Uterus (tissue), 2 donors: ENCODE measurements around the gene MKS1.

Source experiments
- POLR2A ChIP-seq, 2 donors: fragments of 450-650 bp; IDR thresholded peaks; one replicate each; pipeline ENCODE4 v1.6.1; 2016; ENCODE audit warnings: antibody characterized with exemption in 2 of 2, mild to moderate bottlenecking in 1 of 2, moderate library complexity in 1 of 2
- TF ChIP-seq, protein P1 (sequence below), 4 experiments: fragments of 200-600 bp in 2 of 4; fragments of 450-650 bp in 2 of 4; sonication (generic) in 2 of 4; IDR thresholded peaks; one replicate each; pipeline ENCODE4 v1.5.1; 2016 to 2019; ENCODE audit warnings: antibody characterized with exemption in 4 of 4, mild to moderate bottlenecking in 2 of 4, moderate library complexity in 1 of 4

DNA sequence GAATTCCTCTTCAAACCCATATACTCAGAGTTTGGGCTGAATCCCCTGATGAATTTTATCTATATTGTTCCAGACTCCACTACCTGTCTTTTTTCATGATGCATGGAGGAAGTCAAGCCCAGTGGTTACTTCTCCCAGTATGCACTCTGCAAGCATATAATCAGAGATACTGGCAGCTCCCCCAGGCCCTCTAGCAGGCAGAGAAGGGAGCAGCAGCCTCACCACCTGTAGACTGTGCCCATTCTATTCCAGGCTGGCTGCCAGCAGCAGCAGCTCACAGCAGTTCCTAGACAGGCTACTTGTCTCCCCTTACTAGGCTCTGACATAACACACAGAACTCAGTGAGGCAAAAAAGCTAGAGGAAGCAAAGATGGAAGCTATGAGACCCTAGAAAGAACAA lies 3.4 kb downstream of the MKS1 start:
- no peak for TF ChIP-seq POLR2A (IDR thresholded peaks at IDR 0.05)
- TF ChIP-seq, protein P1, sequence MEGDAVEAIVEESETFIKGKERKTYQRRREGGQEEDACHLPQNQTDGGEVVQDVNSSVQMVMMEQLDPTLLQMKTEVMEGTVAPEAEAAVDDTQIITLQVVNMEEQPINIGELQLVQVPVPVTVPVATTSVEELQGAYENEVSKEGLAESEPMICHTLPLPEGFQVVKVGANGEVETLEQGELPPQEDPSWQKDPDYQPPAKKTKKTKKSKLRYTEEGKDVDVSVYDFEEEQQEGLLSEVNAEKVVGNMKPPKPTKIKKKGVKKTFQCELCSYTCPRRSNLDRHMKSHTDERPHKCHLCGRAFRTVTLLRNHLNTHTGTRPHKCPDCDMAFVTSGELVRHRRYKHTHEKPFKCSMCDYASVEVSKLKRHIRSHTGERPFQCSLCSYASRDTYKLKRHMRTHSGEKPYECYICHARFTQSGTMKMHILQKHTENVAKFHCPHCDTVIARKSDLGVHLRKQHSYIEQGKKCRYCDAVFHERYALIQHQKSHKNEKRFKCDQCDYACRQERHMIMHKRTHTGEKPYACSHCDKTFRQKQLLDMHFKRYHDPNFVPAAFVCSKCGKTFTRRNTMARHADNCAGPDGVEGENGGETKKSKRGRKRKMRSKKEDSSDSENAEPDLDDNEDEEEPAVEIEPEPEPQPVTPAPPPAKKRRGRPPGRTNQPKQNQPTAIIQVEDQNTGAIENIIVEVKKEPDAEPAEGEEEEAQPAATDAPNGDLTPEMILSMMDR (IDR thresholded peaks at IDR 0.05), result no peak
